ENCODE data around the gene ANGEL1.

- TF ChIP-seq CTCF (conservative IDR thresholded peaks at IDR 0.05; ENCODE audit: low read depth, low read length) (no peak), EZH2 (IDR thresholded peaks at IDR 0.05; ENCODE audit: borderline replicate concordance, low read depth, low read length, poor library complexity, severe bottlenecking) (no peak)
These were observed 33.2 kb downstream of the ANGEL1 start for GRCh38 chr14:76779221-76780057.
